Measurements from ENCODE around the gene GRK5. TPM values are rescaled to one million over a fixed set of nuclear protein-coding genes. Genes with fewer than 3 reads are reported as not detected.

Gene GRK5
- total RNA-seq, 2 donors from 2014 or later, result 13.9 to 28.5 TPM

GRCh38 chr10:119496273-119496672, 288.9 kb downstream of the GRK5 start:
- no peak for ATAC-seq
- H3K9me3 ChIP-seq (ENCODE audit: control insufficient read depth, low read length, poor library complexity, severe bottlenecking), result no peaks in the 10 kb centered on the region
- Mint-ChIP-seq H3K27ac (peak overlapping the region; percentile 84), H3K36me3 (ENCODE audit: low read depth) (no peaks in the 10 kb centered on the region), H3K4me3 (no peak overlapping the region), H3K4me1 (peaks cover 46% of the 10 kb centered on the region), H3K27me3 (no peaks in the 10 kb centered on the region)
- no peak for DNase-seq

GRCh38 chr10:119497243-119497642, 289.9 kb downstream of the GRK5 start:
- ATAC-seq (no peak), DNase-seq (no peak)
- peak overlapping the region; percentile 84 for H3K27ac Mint-ChIP-seq
- no peaks in the 10 kb centered on the region for H3K36me3 Mint-ChIP-seq (ENCODE audit: low read depth)
- no peaks in the 10 kb centered on the region for H3K9me3 ChIP-seq (ENCODE audit: control insufficient read depth, low read length, poor library complexity, severe bottlenecking)
- H3K27me3 Mint-ChIP-seq, result no peaks in the 10 kb centered on the region
- no peak overlapping the region for H3K4me3 Mint-ChIP-seq
- peaks cover 52% of the 10 kb centered on the region for H3K4me1 Mint-ChIP-seq

- DNase-seq (no peak), ATAC-seq (no peak)
- Mint-ChIP-seq H3K27me3 (no peaks in the 10 kb centered on the region), H3K27ac (peak overlapping the region; percentile 81), H3K4me3 (no peak overlapping the region), H3K4me1 (peaks cover 59% of the 10 kb centered on the region), H3K36me3 (ENCODE audit: low read depth) (no peaks in the 10 kb centered on the region)
- no peaks in the 10 kb centered on the region for H3K9me3 ChIP-seq (ENCODE audit: control insufficient read depth, low read length, poor library complexity, severe bottlenecking)
These were observed 291.7 kb downstream of the GRK5 start for GRCh38 chr10:119498889-119499676.

GRCh38 chr10:119499677-119500002, 292.3 kb downstream of the GRK5 start:
- Mint-ChIP-seq H3K27me3 (no peaks in the 10 kb centered on the region), H3K4me1 (peaks cover 56% of the 10 kb centered on the region), H3K4me3 (no peak overlapping the region), H3K27ac (peak overlapping the region; percentile 91), H3K36me3 (ENCODE audit: low read depth) (no peaks in the 10 kb centered on the region)
- ATAC-seq (no peak), DNase-seq (no peak)
- H3K9me3 ChIP-seq (ENCODE audit: control insufficient read depth, low read length, poor library complexity, severe bottlenecking), result no peaks in the 10 kb centered on the region

- H3K9me3 ChIP-seq (ENCODE audit: control insufficient read depth, low read length, poor library complexity, severe bottlenecking), result no peaks in the 10 kb centered on the region
- no peaks in the 10 kb centered on the region for H3K27me3 Mint-ChIP-seq
- H3K4me3 Mint-ChIP-seq, result no peak overlapping the region
- ATAC-seq (no peak), DNase-seq (no peak)
- peaks cover 54% of the 10 kb centered on the region for H3K4me1 Mint-ChIP-seq
- no peaks in the 10 kb centered on the region for H3K36me3 Mint-ChIP-seq (ENCODE audit: low read depth)
- peak overlapping the region; percentile 91 for H3K27ac Mint-ChIP-seq
These were observed 292.9 kb downstream of the GRK5 start for GRCh38 chr10:119500123-119500795.

- ATAC-seq, result no peak
- DNase-seq, result no peak
- no peaks in the 10 kb centered on the region for H3K27me3 Mint-ChIP-seq
- H3K4me1 Mint-ChIP-seq, result peaks cover 55% of the 10 kb centered on the region
- no peak overlapping the region for H3K4me3 Mint-ChIP-seq
- H3K27ac Mint-ChIP-seq, result peak overlapping the region; percentile 91
- H3K36me3 Mint-ChIP-seq (ENCODE audit: low read depth), result no peaks in the 10 kb centered on the region
- no peaks in the 10 kb centered on the region for H3K9me3 ChIP-seq (ENCODE audit: control insufficient read depth, low read length, poor library complexity, severe bottlenecking)
These were observed 293.4 kb downstream of the GRK5 start for GRCh38 chr10:119500821-119501220.

DNA sequence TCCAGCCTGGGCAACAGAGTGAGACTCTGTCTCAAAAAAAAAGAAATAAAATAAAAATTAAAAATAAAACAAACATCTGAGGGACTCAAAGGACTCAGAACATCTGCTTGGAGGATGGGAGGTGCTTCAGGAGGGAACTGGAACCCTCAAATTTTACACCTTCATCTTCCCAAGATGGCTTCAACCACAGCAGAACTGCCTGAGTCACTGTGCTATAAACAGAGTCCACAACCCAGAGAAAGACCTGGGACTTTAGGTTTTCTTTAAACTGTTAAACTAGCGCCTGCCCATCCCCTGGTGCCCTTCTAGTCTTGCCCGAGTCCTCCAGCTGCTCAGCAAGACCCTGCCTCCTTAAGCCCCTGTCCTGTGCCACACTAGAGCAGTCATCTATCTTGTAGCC, 294.3 kb downstream of the GRK5 start:
- no peaks in the 10 kb centered on the region for H3K9me3 ChIP-seq (ENCODE audit: control insufficient read depth, low read length, poor library complexity, severe bottlenecking)
- peak overlapping the region; percentile 91 for H3K27ac Mint-ChIP-seq
- peaks cover 51% of the 10 kb centered on the region for H3K4me1 Mint-ChIP-seq
- H3K36me3 Mint-ChIP-seq (ENCODE audit: low read depth), result no peaks in the 10 kb centered on the region
- no peaks in the 10 kb centered on the region for H3K27me3 Mint-ChIP-seq
- ATAC-seq, result peak; percentile 22
- peak overlapping the region; percentile 89 for H3K4me3 Mint-ChIP-seq
- DNase-seq, result no peak

DNA sequence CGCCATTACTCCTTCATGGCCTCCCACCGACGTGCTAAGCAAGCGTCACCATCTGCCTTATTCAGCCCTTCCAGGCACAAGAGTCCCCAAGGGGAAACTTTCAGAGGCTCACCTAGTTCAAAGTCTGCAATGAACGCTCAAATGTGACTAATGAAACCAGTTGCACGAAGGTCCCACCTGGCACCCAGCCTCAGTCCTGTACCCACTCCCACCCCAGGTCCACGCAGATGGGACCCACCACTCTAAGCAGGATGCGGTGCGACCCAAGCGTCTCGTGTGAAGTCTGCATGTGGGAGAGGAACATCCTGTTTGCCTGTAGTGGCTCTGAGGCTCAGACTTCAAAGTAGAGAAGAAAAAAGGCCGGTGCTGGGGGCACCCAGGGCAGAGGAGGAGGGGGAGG, 294.8 kb downstream of the GRK5 start:
- Mint-ChIP-seq H3K27me3 (no peaks in the 10 kb centered on the region), H3K27ac (peak overlapping the region; percentile 91), H3K4me3 (peak overlapping the region; percentile 89), H3K4me1 (peaks cover 54% of the 10 kb centered on the region), H3K36me3 (ENCODE audit: low read depth) (no peaks in the 10 kb centered on the region)
- peak; percentile 32 to 70 (median 51) for DNase-seq
- H3K9me3 ChIP-seq (ENCODE audit: control insufficient read depth, low read length, poor library complexity, severe bottlenecking), result no peaks in the 10 kb centered on the region
- peak; percentile 90 for ATAC-seq

- ATAC-seq (no peak), DNase-seq (no peak)
- H3K27me3 Mint-ChIP-seq, result no peaks in the 10 kb centered on the region
- peak overlapping the region; percentile 91 for H3K27ac Mint-ChIP-seq
- peak overlapping the region; percentile 89 for H3K4me3 Mint-ChIP-seq
- no peaks in the 10 kb centered on the region for H3K9me3 ChIP-seq (ENCODE audit: control insufficient read depth, low read length, poor library complexity, severe bottlenecking)
- peaks cover 54% of the 10 kb centered on the region for H3K4me1 Mint-ChIP-seq
- no peaks in the 10 kb centered on the region for H3K36me3 Mint-ChIP-seq (ENCODE audit: low read depth)
These were observed 295.3 kb downstream of the GRK5 start for GRCh38 chr10:119502618-119503155.

DNA sequence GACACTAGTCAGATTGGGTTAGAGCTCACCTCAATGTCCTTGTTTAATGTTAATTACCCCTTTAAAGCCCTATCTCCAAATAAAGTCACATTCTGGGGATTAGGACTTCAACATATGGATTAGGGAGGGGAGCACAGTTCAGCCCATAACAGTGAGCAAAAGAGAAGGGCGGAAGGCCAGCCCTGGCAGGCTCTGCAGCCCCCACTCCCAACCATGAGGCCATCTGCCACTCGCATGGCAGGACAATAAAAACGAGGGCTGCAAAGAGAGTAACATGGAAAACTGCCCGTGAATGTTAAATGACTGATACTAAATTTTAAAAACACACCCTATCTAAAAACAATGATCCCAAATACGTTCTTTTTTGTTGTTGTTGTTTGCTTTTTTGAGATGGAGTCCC, 296.4 kb downstream of the GRK5 start:
- Mint-ChIP-seq H3K4me1 (peaks cover 50% of the 10 kb centered on the region), H3K27me3 (no peaks in the 10 kb centered on the region), H3K4me3 (peak overlapping the region; percentile 66), H3K36me3 (ENCODE audit: low read depth) (no peaks in the 10 kb centered on the region), H3K27ac (peak overlapping the region; percentile 91)
- DNase-seq (no peak), ATAC-seq (no peak)
- H3K9me3 ChIP-seq (ENCODE audit: control insufficient read depth, low read length, poor library complexity, severe bottlenecking), result no peaks in the 10 kb centered on the region

GRCh38 chr10:119504651-119505050, 297.3 kb downstream of the GRK5 start:
- Mint-ChIP-seq H3K4me3 (no peak overlapping the region), H3K27me3 (no peaks in the 10 kb centered on the region), H3K4me1 (peaks cover 42% of the 10 kb centered on the region), H3K36me3 (ENCODE audit: low read depth) (no peaks in the 10 kb centered on the region), H3K27ac (peak overlapping the region; percentile 91)
- no peak for DNase-seq
- no peak for ATAC-seq
- no peaks in the 10 kb centered on the region for H3K9me3 ChIP-seq (ENCODE audit: control insufficient read depth, low read length, poor library complexity, severe bottlenecking)

- peak overlapping the region; percentile 91 for H3K27ac Mint-ChIP-seq
- H3K4me3 Mint-ChIP-seq, result peak overlapping the region; percentile 36
- ATAC-seq (no peak), DNase-seq (no peak)
- peaks cover 2% of the 10 kb centered on the region for H3K36me3 Mint-ChIP-seq (ENCODE audit: low read depth)
- H3K4me1 Mint-ChIP-seq, result peaks cover 42% of the 10 kb centered on the region
- H3K27me3 Mint-ChIP-seq, result no peaks in the 10 kb centered on the region
- H3K9me3 ChIP-seq (ENCODE audit: control insufficient read depth, low read length, poor library complexity, severe bottlenecking), result no peaks in the 10 kb centered on the region
These were observed 297.8 kb downstream of the GRK5 start for GRCh38 chr10:119505131-119505551.

Measured in T-helper 17 cell (primary cell).